PFSK-1 (cell line): ENCODE data around the gene ART4.

Experiments used
- FOXP2 ChIP-seq: optimal IDR thresholded peaks from 2 replicates; pipeline ENCODE3; 2011; ENCODE audit warnings: borderline replicate concordance, control low read depth, inconsistent platforms; ENCODE audit not compliant: insufficient read depth; ENCODE audit errors: extremely low read length, extremely low read depth
- POLR2AphosphoS5 ChIP-seq: IDR thresholded peaks from 2 replicates; pipeline ENCODE4 v1.6.1; 2012; ENCODE audit warnings: low read depth, mild to moderate bottlenecking, control low read depth, low read length, moderate library complexity
- TAF1 ChIP-seq: IDR thresholded peaks from 2 replicates; pipeline ENCODE4 v1.6.1; 2012; ENCODE audit warnings: low read length, control low read depth, borderline replicate concordance; ENCODE audit not compliant: insufficient read depth
- TF ChIP-seq, protein P1 (sequence below), 2 experiments: IDR thresholded peaks; 2 replicates each; pipeline versions ENCODE4 v1.6.1 to v1.8.0; 2011 to 2012; ENCODE audit warnings: low read depth in 2 of 2, low read length in 2 of 2, control low read depth in 1 of 2, inconsistent platforms in 1 of 2, mild to moderate bottlenecking in 1 of 2, moderate library complexity in 1 of 2; ENCODE audit not compliant: insufficient read depth in 1 of 2

DNA sequence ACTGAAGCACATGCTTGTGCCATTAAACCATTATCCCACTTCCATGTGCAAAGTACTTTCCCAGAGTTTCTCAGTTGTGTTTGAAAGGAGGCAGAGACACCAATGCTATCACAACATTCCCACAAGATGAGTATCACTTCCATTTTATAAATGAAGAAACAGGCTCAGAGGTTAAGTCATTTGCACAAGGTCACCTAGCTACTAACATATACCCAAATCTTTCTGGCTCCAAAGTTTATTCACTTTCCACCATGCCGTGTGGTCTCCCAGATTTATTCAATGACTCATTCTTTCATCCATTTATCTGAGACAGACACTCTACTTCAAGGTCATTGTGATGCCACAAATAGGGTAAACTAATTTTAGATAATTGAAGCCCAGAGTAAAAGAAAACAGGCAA is 9.4 kb downstream of the ART4 start:
- TF ChIP-seq, protein P1, sequence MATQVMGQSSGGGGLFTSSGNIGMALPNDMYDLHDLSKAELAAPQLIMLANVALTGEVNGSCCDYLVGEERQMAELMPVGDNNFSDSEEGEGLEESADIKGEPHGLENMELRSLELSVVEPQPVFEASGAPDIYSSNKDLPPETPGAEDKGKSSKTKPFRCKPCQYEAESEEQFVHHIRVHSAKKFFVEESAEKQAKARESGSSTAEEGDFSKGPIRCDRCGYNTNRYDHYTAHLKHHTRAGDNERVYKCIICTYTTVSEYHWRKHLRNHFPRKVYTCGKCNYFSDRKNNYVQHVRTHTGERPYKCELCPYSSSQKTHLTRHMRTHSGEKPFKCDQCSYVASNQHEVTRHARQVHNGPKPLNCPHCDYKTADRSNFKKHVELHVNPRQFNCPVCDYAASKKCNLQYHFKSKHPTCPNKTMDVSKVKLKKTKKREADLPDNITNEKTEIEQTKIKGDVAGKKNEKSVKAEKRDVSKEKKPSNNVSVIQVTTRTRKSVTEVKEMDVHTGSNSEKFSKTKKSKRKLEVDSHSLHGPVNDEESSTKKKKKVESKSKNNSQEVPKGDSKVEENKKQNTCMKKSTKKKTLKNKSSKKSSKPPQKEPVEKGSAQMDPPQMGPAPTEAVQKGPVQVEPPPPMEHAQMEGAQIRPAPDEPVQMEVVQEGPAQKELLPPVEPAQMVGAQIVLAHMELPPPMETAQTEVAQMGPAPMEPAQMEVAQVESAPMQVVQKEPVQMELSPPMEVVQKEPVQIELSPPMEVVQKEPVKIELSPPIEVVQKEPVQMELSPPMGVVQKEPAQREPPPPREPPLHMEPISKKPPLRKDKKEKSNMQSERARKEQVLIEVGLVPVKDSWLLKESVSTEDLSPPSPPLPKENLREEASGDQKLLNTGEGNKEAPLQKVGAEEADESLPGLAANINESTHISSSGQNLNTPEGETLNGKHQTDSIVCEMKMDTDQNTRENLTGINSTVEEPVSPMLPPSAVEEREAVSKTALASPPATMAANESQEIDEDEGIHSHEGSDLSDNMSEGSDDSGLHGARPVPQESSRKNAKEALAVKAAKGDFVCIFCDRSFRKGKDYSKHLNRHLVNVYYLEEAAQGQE (IDR thresholded peaks at IDR 0.05; ENCODE audit: insufficient read depth in 1 of 2, low read depth in 2 of 2, low read length in 2 of 2) = no peak
- no peak for TF ChIP-seq POLR2AphosphoS5
- TF ChIP-seq FOXP2 = no peak
- no peak for TF ChIP-seq TAF1
